ENCODE measurements around the gene CD3E. TPM values are rescaled to one million over a fixed set of nuclear protein-coding genes. Genes with fewer than 3 reads are reported as not detected.
A peak's percentile ranks its signal among the peaks of the same experiment; 100 is the strongest.

The CD3E gene
- total RNA-seq (100 to 1,000 TPM; 483 to 515 TPM), total RNA-seq (54.2 to 362 (median 154) reads per million in 172 experiments)
- 809 TPM for polyA plus RNA-seq (2013, experiment 1 of 2)
- 873 TPM for polyA plus RNA-seq (2013, experiment 2 of 2)

- H3K4me3 ChIP-seq (ENCODE audit: low read length): peak within 1 kb of the TSS; percentile 68
- H3K4me1 Mint-ChIP-seq (ENCODE audit: low read depth): peaks cover 87% of the 10 kb centered on the region
- intact Hi-C loops (cut with DNase I, micrococcal nuclease): loop anchor here (1.0 to 10.0 kb wide), 5 partner anchors 40 to 135 kb away; partner anchors contain the start of genes CD3G (in 1 of the 2), KMT2A (in 1 of the 2) and MPZL3 (in 1 of the 2)
- peaks cover 64% of the 10 kb centered on the region for H3K4me1 ChIP-seq (ENCODE audit: insufficient read depth, low read length)
- no peaks in the 10 kb centered on the region for H3K9me3 Mint-ChIP-seq
- peak within 1 kb of the TSS; percentile 96 for H3K4me3 Mint-ChIP-seq
- peaks cover 30% of the 10 kb centered on the region for H3K36me3 ChIP-seq (ENCODE audit: insufficient read depth, low read length)
- H3K27ac ChIP-seq (ENCODE audit: low read depth in 1 of 2, low read length in 2 of 2): peak within 1 kb of the TSS; percentile 81 to 88
- H3K27me3 Mint-ChIP-seq: no peaks in the 10 kb centered on the region
- TF ChIP-seq CTCF (IDR thresholded peaks at IDR 0.05): no peak
- no peaks in the 10 kb centered on the region for H3K27me3 ChIP-seq (ENCODE audit: control insufficient read depth in 1 of 2, insufficient read depth in 2 of 2, low read length in 2 of 2)
- H3K9me3 ChIP-seq (ENCODE audit: control insufficient read depth in 1 of 2, insufficient read depth in 1 of 2, low read length in 2 of 2): no peaks in the 10 kb centered on the region
- ChIA-PET POLR2A (interaction anchor here (0.5 to 4.5 kb wide), 30 partner anchors 8 to 1009 kb away, joined by 3 to 32 read pairs (median 4); partner anchors contain the start of genes ARCN1, JAML, KMT2A and MPZL2), CTCF (interaction anchor here (0.9 to 2.4 kb wide), 7 partner anchors 9 to 106 kb away, joined by 3 to 19 read pairs (median 5); partner anchors contain the start of gene CD3D)
- ATAC-seq (ENCODE audit: poor library complexity): peak; percentile 73
- H3K27ac Mint-ChIP-seq: peak within 1 kb of the TSS; percentile 100
- peaks cover 53% of the 10 kb centered on the region for H3K36me3 Mint-ChIP-seq (ENCODE audit: low read depth)
- DNase-seq: peak; percentile 51 to 84 (median 64)
These were observed at the start of gene CD3E for GRCh38 chr11:118304568-118305248. Gene CD3E, plus strand, starts transcription at chr11:118304730. Its CDS starts 223 bp downstream, at chr11:118304953.

GRCh38 chr11:118258410-118258809 lies 46.1 kb upstream of the CD3E start:
- POLR2A ChIA-PET: interaction anchor here (0.7 kb wide), 1 partner anchor 44 kb away, joined by 3 read pairs; no protein-coding TSS in a partner anchor
- intact Hi-C loops (cut with DNase I, micrococcal nuclease): loop anchor here (5.0 to 10.0 kb wide), 2 partner anchors 36 to 46 kb away; partner anchors contain the start of gene CD3E (in 1 of the 2)

More at GRCh38 chr11:118258410-118258809, 46.1 kb upstream of the CD3E start:
- no peak for ATAC-seq (ENCODE audit: poor library complexity)
- peak in 2 of 14 experiments; percentile 35 to 38 for DNase-seq
- no peak overlapping the region for H3K4me3 Mint-ChIP-seq
- H3K27me3 ChIP-seq (ENCODE audit: control insufficient read depth in 1 of 2, insufficient read depth in 2 of 2, low read length in 2 of 2): no peaks in the 10 kb centered on the region
- H3K27ac Mint-ChIP-seq: no peak overlapping the region
- H3K4me3 ChIP-seq (ENCODE audit: low read length): no peak overlapping the region
- H3K27me3 Mint-ChIP-seq: no peaks in the 10 kb centered on the region
- H3K4me1 Mint-ChIP-seq (ENCODE audit: low read depth): peaks cover 25% of the 10 kb centered on the region
- no peaks in the 10 kb centered on the region for H3K36me3 ChIP-seq (ENCODE audit: insufficient read depth, low read length)
- H3K36me3 Mint-ChIP-seq (ENCODE audit: low read depth): peaks cover 12% of the 10 kb centered on the region
- H3K9me3 ChIP-seq (ENCODE audit: control insufficient read depth in 1 of 2, insufficient read depth in 1 of 2, low read length in 2 of 2): no peaks in the 10 kb centered on the region
- H3K4me1 ChIP-seq (ENCODE audit: insufficient read depth, low read length): peaks cover 8% of the 10 kb centered on the region
- no peak for TF ChIP-seq CTCF (IDR thresholded peaks at IDR 0.05)
- no peaks in the 10 kb centered on the region for H3K9me3 Mint-ChIP-seq
- H3K27ac ChIP-seq (ENCODE audit: low read depth in 1 of 2, low read length in 2 of 2): no peak overlapping the region
- CTCF ChIA-PET: interaction anchor here (1.1 to 2.3 kb wide), 3 partner anchors 17 to 60 kb away, joined by 3 to 7 read pairs (median 3); no protein-coding TSS in a partner anchor

All from CD4-positive, alpha-beta T cell (primary cell).